PC-9 (cell line): ENCODE results near the gene RFLNA.

Source experiments
- CTCF ChIP-seq: fragments of 200-600 bp; sonication (generic); conservative IDR thresholded peaks from 2 replicates; pipeline ENCODE4 v1.6.1; 2017; ENCODE audit warnings: mixed run types, antibody characterized with exemption, mild to moderate bottlenecking, moderate library complexity
- EZH2 ChIP-seq: fragments of 200-600 bp; sonication (generic); IDR thresholded peaks from 2 replicates; pipeline ENCODE4 v1.8.0; 2017; ENCODE audit warnings: antibody characterized with exemption, low read depth

GRCh38 chr12:124347335-124347734 lies 52.4 kb downstream of the RFLNA start:
- TF ChIP-seq EZH2 (no peak), CTCF (no peak)
